Measurements from ENCODE around the gene AKAP8L. TPM values are rescaled to one million over a fixed set of nuclear protein-coding genes. Genes with fewer than 3 reads are reported as not detected.

Gene AKAP8L
- total RNA-seq, 1 donor from 2014 or later, result 89.9 TPM

DNA sequence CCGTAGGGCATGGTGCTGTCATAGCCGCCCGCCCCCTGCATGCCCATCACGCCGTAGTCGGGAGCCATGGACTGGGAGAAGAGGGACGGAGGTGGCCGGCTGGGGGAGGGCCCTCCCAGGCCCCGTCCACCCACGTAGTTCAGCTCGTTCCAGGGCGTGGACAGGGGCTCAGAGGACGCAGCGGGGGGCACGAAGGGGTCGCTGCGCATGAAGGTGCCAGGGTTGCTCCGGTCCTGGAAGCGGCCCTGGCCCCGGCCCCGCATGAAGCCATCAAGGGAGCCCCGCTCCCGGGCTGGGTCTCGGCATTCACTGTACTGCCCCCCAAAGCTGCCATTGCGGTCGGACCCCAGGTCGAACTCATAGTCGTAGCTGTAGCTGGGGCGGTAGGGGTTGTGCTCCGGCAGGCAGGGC is 45.9 kb downstream of the AKAP8L start:
- TF ChIP-seq, protein P1, sequence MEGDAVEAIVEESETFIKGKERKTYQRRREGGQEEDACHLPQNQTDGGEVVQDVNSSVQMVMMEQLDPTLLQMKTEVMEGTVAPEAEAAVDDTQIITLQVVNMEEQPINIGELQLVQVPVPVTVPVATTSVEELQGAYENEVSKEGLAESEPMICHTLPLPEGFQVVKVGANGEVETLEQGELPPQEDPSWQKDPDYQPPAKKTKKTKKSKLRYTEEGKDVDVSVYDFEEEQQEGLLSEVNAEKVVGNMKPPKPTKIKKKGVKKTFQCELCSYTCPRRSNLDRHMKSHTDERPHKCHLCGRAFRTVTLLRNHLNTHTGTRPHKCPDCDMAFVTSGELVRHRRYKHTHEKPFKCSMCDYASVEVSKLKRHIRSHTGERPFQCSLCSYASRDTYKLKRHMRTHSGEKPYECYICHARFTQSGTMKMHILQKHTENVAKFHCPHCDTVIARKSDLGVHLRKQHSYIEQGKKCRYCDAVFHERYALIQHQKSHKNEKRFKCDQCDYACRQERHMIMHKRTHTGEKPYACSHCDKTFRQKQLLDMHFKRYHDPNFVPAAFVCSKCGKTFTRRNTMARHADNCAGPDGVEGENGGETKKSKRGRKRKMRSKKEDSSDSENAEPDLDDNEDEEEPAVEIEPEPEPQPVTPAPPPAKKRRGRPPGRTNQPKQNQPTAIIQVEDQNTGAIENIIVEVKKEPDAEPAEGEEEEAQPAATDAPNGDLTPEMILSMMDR (conservative IDR thresholded peaks at IDR 0.05; ENCODE audit: low read depth, low read length), result no peak
- no peak overlapping the region for H3K4me3 ChIP-seq (ENCODE audit: low read depth, low read length)
- no peak for DNase-seq (ENCODE audit: low read depth)

DNA sequence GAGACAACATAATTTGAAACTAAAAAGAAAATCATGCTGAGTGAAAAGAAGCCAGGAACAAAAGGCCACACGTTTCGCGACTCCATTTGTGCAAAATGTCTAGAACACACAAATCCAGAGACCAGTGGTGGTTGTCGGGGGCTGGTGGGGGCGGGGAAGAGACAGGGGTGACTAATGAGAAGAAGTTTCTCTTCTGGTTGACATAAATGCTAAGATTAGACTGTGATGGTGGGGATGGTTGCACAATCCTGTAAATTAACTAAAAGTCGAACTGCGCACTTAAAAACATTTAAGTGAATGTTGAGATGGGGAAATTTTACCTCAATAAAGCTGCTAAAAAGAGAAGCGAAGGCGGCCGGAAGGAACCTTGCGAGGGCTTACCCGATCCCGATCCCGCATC is 46.3 kb downstream of the AKAP8L start:
- TF ChIP-seq, protein P1 (conservative IDR thresholded peaks at IDR 0.05; ENCODE audit: low read depth, low read length), result no peak
- DNase-seq (ENCODE audit: low read depth), result no peak
- no peak overlapping the region for H3K4me3 ChIP-seq (ENCODE audit: low read depth, low read length)

DNA sequence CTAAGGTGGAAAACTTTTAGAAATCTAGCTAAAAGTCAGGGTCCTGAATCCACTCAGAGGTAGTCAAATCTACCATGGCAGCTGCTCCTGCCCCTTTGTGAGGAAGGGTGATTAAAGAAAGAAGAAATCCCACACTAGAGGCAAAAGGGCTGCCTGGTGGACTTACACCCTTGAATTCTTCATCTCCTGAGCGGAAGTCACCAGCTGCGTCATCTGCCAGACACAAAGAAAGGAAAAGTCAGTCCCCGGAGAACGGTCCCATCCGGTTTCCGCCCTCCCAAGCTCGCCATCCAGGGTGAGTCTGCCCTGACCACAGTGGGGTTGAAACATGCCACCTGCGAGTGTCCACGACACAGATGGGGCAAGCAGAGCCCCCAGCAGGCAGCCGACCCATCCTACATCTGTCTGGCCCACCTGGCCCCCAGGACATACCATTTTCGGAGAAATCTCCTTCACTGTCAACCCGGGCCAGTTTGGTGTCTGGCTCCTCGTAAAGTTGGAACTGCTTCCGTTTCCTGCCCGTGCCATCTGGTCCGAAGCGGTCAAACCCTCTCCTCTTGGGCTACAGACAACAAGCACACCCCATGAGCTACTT is 46.9 kb downstream of the AKAP8L start:
- TF ChIP-seq, protein P1 (conservative IDR thresholded peaks at IDR 0.05; ENCODE audit: low read depth, low read length), result no peak
- DNase-seq (ENCODE audit: low read depth), result no peak
- H3K4me3 ChIP-seq (ENCODE audit: low read depth, low read length), result no peak overlapping the region

DNA sequence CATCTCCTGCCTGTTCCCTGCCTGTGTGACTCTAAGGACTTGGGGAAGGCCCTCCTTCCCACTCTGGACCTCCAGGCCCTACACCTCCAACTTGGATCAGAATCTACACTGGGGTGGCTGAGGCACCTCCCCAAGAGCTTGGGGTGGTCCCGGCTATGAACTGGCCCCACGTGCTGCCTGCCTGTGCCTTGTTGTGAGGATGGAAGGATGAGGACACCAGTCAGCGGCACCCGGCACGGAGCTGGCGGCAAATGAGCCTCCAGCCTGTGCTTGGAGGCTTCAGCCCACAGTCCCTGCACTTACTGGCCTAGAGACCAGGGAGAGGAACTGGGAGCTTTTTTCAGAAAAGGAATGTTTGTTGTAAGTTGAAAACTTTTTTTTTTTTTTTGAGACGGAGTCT is 47.7 kb downstream of the AKAP8L start:
- TF ChIP-seq, protein P1 (conservative IDR thresholded peaks at IDR 0.05; ENCODE audit: low read depth, low read length), result no peak
- DNase-seq (ENCODE audit: low read depth), result no peak
- H3K4me3 ChIP-seq (ENCODE audit: low read depth, low read length), result no peak overlapping the region

DNA sequence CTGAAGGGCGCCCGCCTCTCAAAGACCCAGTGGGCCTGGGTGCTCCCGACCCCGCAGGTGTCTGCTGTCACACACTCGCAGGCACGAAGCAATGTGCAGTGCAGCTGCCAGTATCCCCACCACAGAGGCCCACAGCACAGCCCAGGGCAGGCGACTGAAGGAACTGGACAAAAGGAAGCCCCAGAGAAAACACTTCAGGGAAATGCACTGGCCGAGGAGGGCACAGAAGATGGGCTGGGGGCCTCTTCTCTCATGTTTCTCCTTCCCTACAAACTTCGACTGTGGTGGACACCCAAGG is 49.2 kb downstream of the AKAP8L start:
- TF ChIP-seq, protein P1 (conservative IDR thresholded peaks at IDR 0.05; ENCODE audit: low read depth, low read length), result no peak
- H3K4me3 ChIP-seq (ENCODE audit: low read depth, low read length), result no peak overlapping the region
- DNase-seq (ENCODE audit: low read depth), result no peak

DNA sequence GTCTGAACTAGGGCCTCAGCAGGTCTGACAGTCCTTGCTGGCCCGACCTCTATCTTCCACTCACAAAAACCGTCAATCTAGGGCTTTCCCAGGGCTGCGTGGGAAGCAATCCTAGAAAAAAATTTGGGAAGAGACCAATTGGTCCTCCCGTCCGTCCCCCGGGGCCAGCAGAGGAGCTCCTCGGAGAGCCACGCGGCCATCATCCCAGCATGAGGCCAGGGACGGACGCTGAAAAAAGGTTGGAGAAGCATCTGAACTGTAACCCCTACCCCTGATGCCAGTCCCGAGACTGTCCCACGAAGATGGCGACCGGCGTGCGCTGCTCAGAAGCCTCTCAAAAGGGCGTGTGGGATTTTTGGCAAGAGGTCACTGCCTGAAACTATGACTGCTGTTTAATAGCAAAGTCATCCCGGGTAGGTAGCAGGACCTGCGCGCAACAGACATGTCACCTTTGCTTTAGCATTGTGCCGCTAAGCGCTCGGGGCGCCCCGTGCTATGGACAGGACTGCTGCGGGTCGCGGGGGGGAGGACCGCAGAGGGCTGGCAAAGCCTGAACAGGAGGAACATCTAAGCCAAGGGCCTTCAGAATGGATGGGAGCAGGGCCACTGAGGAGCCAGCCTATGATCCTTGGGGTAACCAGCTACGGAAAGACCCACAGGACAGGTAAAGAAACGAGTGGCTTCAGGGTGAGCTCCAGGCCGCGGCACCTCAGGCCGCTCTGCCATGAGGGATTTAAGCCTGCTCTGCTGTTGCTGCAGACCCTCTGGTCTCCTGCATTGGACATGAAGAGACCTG is 49.8 kb downstream of the AKAP8L start:
- DNase-seq (ENCODE audit: low read depth), result no peak
- TF ChIP-seq, protein P1 (conservative IDR thresholded peaks at IDR 0.05; ENCODE audit: low read depth, low read length), result no peak
- no peak overlapping the region for H3K4me3 ChIP-seq (ENCODE audit: low read depth, low read length)

Data from epithelial cell of proximal tubule (primary cell).